Adipocyte (in vitro differentiated cells): Measurements from ENCODE around the gene GRIN3B.

ENCODE experiments used
- DNase-seq: peaks from one replicate; pipeline ENCODE4 v3.0.0-alpha.2; 2015; ENCODE audit warnings: low read depth
- H3K27me3 ChIP-seq: replicated peaks from 2 replicates; pipeline ENCODE4 v1.7.0; 2013; ENCODE audit warnings: mild to moderate bottlenecking, low read length, moderate library complexity; ENCODE audit not compliant: control insufficient read depth, insufficient read depth
- H3K36me3 ChIP-seq: 2 replicates; pipeline ENCODE4 v1.7.0; 2013; ENCODE audit warnings: low read length, mild to moderate bottlenecking, moderate library complexity; ENCODE audit not compliant: control insufficient read depth, insufficient read depth, severe bottlenecking
- H3K4me1 ChIP-seq: 2 replicates; pipeline ENCODE4 v1.7.0; 2013; ENCODE audit warnings: mild to moderate bottlenecking, low read length, moderate library complexity; ENCODE audit not compliant: control insufficient read depth, insufficient read depth
- H3K4me3 ChIP-seq: 2 replicates; pipeline ENCODE4 v1.7.0; 2013; ENCODE audit warnings: mild to moderate bottlenecking, low read length, moderate library complexity
- H3K9ac ChIP-seq: 2 replicates; pipeline ENCODE4 v1.7.0; 2013; ENCODE audit warnings: mild to moderate bottlenecking, low read length, moderate library complexity
- H3K9me3 ChIP-seq: 2 replicates; pipeline ENCODE4 v1.7.0; 2013; ENCODE audit warnings: mild to moderate bottlenecking, low read length, moderate library complexity; ENCODE audit not compliant: control insufficient read depth

The GRIN3B gene

DNA sequence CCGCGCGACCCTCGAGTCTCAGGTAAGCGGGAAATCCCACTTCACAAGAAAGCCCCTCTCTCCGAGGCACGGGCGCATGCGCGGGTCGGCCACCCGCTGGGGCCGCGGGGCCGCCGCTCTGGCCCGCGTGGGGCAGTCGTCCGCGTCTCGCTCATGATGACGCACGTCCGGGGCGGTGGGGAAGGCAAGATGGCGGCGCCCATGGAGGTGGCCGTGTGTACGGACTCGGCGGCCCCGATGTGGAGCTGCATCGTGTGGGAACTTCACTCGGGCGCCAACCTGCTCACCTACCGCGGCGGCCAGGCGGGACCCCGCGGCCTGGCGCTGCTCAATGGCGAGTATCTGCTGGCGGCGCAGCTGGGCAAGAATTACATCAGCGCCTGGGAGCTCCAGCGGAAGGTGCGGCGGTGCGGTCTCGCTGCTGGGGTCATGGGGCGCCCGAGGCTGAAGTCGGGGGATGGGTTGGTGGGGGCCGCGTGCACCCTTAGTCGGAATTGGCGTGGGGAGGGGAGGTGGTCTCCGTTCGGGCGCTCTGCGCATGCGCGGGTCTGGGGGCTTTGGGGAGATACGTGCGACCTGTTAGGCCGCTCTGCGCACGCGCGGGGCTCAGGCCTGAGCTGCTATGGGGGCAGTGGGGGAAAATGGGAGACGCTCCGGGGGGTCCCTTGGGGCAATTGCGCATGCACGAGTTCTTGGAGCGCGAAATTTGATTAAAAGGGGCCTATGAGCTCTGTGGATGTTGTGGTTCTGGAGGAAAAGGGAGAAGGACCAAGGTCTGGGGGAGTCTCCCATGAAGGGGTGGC lies 15.9 kb upstream of the GRIN3B start, which contains the start of gene WDR18:
TSS of gene WDR18 (plus strand) at position 181 of the 803 bp plus-strand sequence. CDS start at position 190, 9 bp downstream.
- H3K9ac ChIP-seq: peak within 1 kb of the TSS; percentile 97
- peak; percentile 98 for DNase-seq
- H3K9me3 ChIP-seq: no peaks in the 10 kb centered on the region
- H3K27me3 ChIP-seq: no peaks in the 10 kb centered on the region
- H3K36me3 ChIP-seq: peaks cover 12% of the 10 kb centered on the region
- peak within 1 kb of the TSS; percentile 97 for H3K4me3 ChIP-seq
- peaks cover 21% of the 10 kb centered on the region for H3K4me1 ChIP-seq

- Histone ChIP-seq H3K36me3 (peaks cover 18% of the 10 kb centered on the region), H3K4me3 (no peak overlapping the region), H3K9me3 (no peaks in the 10 kb centered on the region), H3K4me1 (peaks cover 14% of the 10 kb centered on the region), H3K9ac (no peak overlapping the region), H3K27me3 (no peaks in the 10 kb centered on the region)
- no peak for DNase-seq
Observed at GRCh38 chr19:986083-986482, 14.1 kb upstream of the GRIN3B start.

DNA sequence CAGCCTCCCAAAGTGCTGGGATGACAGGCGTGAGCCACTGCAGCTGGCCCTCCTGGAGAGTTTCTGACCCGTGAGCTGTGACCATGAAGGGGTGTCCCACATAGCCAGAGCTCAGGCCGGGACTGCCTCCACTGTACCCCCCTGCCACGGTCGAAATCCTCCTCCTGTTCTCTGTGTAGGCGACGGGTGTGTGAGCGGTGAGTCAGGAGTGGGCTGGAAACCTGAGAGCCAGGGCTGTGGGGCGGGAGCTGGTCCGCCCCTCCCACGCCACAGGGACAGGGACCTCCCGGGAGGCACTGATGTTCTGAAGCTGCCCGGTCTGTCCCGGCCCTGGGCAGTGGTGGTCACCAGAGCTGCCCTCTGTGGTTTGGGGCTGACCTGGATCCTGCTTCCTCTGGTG lies 12.1 kb upstream of the GRIN3B start:
- Histone ChIP-seq H3K36me3 (peaks cover 18% of the 10 kb centered on the region), H3K9ac (no peak overlapping the region), H3K27me3 (no peaks in the 10 kb centered on the region), H3K4me3 (no peak overlapping the region), H3K4me1 (peaks cover 12% of the 10 kb centered on the region), H3K9me3 (no peaks in the 10 kb centered on the region)
- DNase-seq: no peak

GRCh38 chr19:988510-988909 lies 11.7 kb upstream of the GRIN3B start:
- no peak overlapping the region for H3K9ac ChIP-seq
- H3K36me3 ChIP-seq: peaks cover 18% of the 10 kb centered on the region
- H3K4me3 ChIP-seq: no peak overlapping the region
- DNase-seq: no peak
- H3K4me1 ChIP-seq: peaks cover 10% of the 10 kb centered on the region
- no peaks in the 10 kb centered on the region for H3K27me3 ChIP-seq
- H3K9me3 ChIP-seq: no peaks in the 10 kb centered on the region

DNA sequence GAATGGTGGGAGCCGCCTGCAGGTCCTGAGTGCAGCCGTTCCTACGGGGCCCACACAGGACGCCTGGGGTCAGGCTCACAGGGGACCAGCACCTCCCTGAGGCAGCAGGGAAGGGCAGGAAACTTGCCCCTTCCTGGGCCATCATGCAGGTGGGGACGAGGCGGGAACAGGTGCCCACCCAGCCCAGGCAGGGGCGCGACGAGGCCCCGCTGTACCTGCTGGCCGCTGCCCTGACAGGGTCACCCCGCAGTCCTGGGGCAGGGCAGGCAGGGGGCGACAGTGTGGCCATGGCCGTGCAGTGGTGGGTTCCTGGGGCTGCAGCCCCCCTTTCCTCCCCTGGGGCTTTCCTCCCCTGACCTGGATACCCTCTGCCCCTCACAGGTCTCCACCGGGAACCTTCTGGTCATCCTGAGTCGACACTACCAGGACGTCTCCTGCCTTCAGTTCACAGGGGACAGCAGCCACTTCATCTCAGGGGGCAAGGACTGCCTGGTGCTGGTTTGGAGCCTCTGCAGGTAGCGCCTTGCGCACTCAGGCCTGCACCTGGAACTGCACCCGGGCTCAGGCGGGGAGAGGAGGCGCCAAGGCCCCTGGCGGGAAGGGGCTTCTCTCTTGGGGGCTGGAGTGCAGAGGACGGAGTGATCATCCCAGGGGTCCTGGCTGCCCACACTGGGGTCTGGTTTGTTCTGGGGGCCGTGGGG lies 10.7 kb upstream of the GRIN3B start:
- H3K36me3 ChIP-seq: peaks cover 18% of the 10 kb centered on the region

DNA sequence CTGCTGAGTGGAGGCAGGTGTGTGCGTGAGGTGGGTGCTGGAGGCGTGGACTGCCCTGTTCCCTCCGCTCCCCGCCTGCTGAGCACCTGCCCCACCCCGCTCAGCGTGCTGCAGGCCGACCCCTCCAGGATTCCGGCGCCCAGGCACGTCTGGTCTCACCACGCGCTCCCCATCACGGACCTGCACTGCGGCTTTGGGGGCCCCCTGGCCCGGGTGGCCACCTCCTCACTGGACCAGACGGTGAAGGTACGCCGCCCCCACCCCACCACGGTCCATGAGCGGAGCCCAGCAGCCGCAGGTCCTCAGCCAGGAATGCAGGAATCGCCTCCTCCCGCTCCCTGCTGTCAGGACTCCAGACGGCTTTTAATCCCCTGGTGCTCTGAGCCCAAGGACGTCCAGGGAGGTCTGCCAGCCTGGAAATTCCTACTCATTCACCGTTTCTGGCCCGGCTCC lies 10.1 kb upstream of the GRIN3B start:
- H3K4me1 ChIP-seq: peaks cover under 1% of the 10 kb centered on the region
- H3K9ac ChIP-seq: no peak overlapping the region

More for the DNA sequence above, 10.7 kb upstream of the GRIN3B start:
- H3K27me3 ChIP-seq: no peaks in the 10 kb centered on the region
- peaks cover 5% of the 10 kb centered on the region for H3K4me1 ChIP-seq
- no peak for DNase-seq
- no peak overlapping the region for H3K9ac ChIP-seq
- H3K4me3 ChIP-seq: no peak overlapping the region
- no peaks in the 10 kb centered on the region for H3K9me3 ChIP-seq

GRCh38 chr19:990746-991145 lies 9.5 kb upstream of the GRIN3B start:
- Histone ChIP-seq H3K4me1 (no peaks in the 10 kb centered on the region), H3K4me3 (no peak overlapping the region), H3K9ac (no peak overlapping the region), H3K27me3 (no peaks in the 10 kb centered on the region), H3K9me3 (no peaks in the 10 kb centered on the region), H3K36me3 (peaks cover 18% of the 10 kb centered on the region)
- no peak for DNase-seq

More for the DNA sequence above, 10.1 kb upstream of the GRIN3B start:
- H3K27me3 ChIP-seq: no peaks in the 10 kb centered on the region
- no peak overlapping the region for H3K4me3 ChIP-seq
- no peaks in the 10 kb centered on the region for H3K9me3 ChIP-seq
- peaks cover 18% of the 10 kb centered on the region for H3K36me3 ChIP-seq
- DNase-seq: no peak

GRCh38 chr19:991174-991931 lies 8.9 kb upstream of the GRIN3B start:
- H3K4me1 ChIP-seq: peaks cover 4% of the 10 kb centered on the region
- H3K36me3 ChIP-seq: peaks cover 18% of the 10 kb centered on the region
- DNase-seq: peak; percentile 58
- H3K4me3 ChIP-seq: no peak overlapping the region
- no peaks in the 10 kb centered on the region for H3K27me3 ChIP-seq
- H3K9ac ChIP-seq: no peak overlapping the region
- H3K9me3 ChIP-seq: no peaks in the 10 kb centered on the region

- Histone ChIP-seq H3K27me3 (no peaks in the 10 kb centered on the region), H3K36me3 (peaks cover 13% of the 10 kb centered on the region), H3K9ac (no peak overlapping the region), H3K9me3 (no peaks in the 10 kb centered on the region), H3K4me3 (no peak overlapping the region), H3K4me1 (peaks cover 5% of the 10 kb centered on the region)
- DNase-seq: no peak
Observed at GRCh38 chr19:991932-992669, 8.1 kb upstream of the GRIN3B start.

- H3K36me3 ChIP-seq: peaks cover 13% of the 10 kb centered on the region
- no peak for DNase-seq
- no peaks in the 10 kb centered on the region for H3K27me3 ChIP-seq
- H3K4me1 ChIP-seq: peaks cover 5% of the 10 kb centered on the region
- H3K4me3 ChIP-seq: no peak overlapping the region
- no peaks in the 10 kb centered on the region for H3K9me3 ChIP-seq
- no peak overlapping the region for H3K9ac ChIP-seq
Observed at GRCh38 chr19:992670-993055, 7.6 kb upstream of the GRIN3B start.
